ENCODE measurements around the gene ATAT1.

Gene ATAT1

DNA sequence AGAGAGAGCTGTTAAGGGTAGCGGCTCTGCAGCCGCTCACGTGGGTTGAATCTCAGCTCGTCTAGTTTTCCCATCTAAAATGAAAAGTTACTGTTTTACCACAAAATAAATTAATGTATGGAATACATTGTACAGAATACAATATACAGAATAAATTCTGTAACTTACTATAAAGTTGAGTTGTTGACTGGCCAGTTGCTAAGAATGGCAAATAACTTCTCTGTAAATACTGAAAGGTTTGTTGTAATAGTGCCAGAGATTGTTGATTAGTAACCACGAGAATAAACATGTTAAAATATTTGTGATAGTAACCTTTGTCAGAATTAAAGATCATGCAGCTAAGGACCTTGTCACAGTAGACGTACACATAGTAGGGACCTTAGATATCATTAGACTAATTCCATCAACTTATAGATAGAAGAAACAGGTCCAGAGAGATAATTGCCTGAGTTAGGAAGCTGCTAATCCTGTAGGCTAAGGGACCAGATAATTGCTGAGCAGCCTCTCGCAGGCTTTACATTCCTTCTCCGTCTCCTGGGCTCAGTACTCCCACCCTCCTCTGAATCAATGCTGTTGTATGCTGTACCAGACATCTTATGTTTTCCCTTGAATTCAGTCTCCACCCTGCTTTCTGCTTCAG is 64.7 kb downstream of the ATAT1 start:
- H3K4me3 ChIP-seq (ENCODE audit: low read depth, low read length): peak overlapping the region; percentile 77
- TF ChIP-seq CTCF (IDR thresholded peaks at IDR 0.05; ENCODE audit: low read depth, low read length): no peak
- no peak for DNase-seq (ENCODE audit: low read depth, low spot score)
- in situ Hi-C loops (cut with HindIII; ENCODE audit: low sequenced_read_pairs): no loop called here
